Measurements from ENCODE around the gene GPHN. TPM values are rescaled to one million over a fixed set of nuclear protein-coding genes. Genes with fewer than 3 reads are reported as not detected.

GPHN gene
- total and polyA plus RNA-seq, 10 of the 15 experiments (the other 5 are each of a cell fraction or from before 2014, with no cell fraction given), result 22.3 to 48.8 (median 33.1) TPM

GRCh38 chr14:66650491-66650911 is 142.6 kb downstream of the GPHN start (continued):
- TF ChIP-seq CEBPB (IDR thresholded peaks at IDR 0.05; ENCODE audit: borderline replicate concordance in 1 of 2, low read depth in 2 of 2, low read length in 2 of 2) (0 out of 4 replicates have a peak, but pooled peaks of 1 of the 2 experiments have one; percentile 31), MYC (IDR thresholded peaks at IDR 0.05; ENCODE audit: insufficient read depth, insufficient read length, insufficient replicate concordance, low read length, severe bottlenecking) (no peak), DPF2 (IDR thresholded peaks at IDR 0.05) (peak; percentile 35; the same call in 1 of the 2 replicates), TARDBP (IDR thresholded peaks at IDR 0.05; ENCODE audit: borderline replicate concordance) (no peak), NBN (IDR thresholded peaks at IDR 0.05) (peak; percentile 31; the same call in 1 of the 2 replicates), MYB (IDR thresholded peaks at IDR 0.05; ENCODE audit: borderline replicate concordance, low read depth, low read length) (no peak), ZBED1 (IDR thresholded peaks at IDR 0.05; ENCODE audit: borderline replicate concordance) (no peak; the same call in 1 of the 2 replicates), HDGF (IDR thresholded peaks at IDR 0.05) (no peak), NRF1 (conservative IDR thresholded peaks at IDR 0.05; ENCODE audit: low read depth, low read length) (no peak), MTA3 (IDR thresholded peaks at IDR 0.05; ENCODE audit: borderline replicate concordance, low read length) (no peak), ZBTB33 (IDR thresholded peaks at IDR 0.05) (no peak), CBFB (IDR thresholded peaks at IDR 0.05; ENCODE audit: low read depth) (peak; percentile 26; the same call in 1 of the 2 replicates), YBX1 (IDR thresholded peaks at IDR 0.05) (no peak), NR2C1 (IDR thresholded peaks at IDR 0.05) (0 out of 2 replicates have a peak, but pooled peaks have one; percentile 13), IRF4 (IDR thresholded peaks at IDR 0.05; ENCODE audit: low read depth, low read length) (peak; percentile 80), BHLHE40 (IDR thresholded peaks at IDR 0.05; ENCODE audit: borderline replicate concordance in 1 of 2, low read depth in 2 of 2, low read length in 1 of 2) (peak in 1 of 2 experiments; percentile 45; a peak in 1 of 4 replicates), TCF7 (IDR thresholded peaks at IDR 0.05; ENCODE audit: borderline replicate concordance) (peak; percentile 34; the same call in 1 of the 2 replicates), ZSCAN29 (IDR thresholded peaks at IDR 0.05) (no peak), BMI1 (IDR thresholded peaks at IDR 0.05; ENCODE audit: borderline replicate concordance) (no peak), TCF12 (IDR thresholded peaks at IDR 0.05; ENCODE audit: low read depth, low read length) (peak; percentile 93), YY1 (IDR thresholded peaks at IDR 0.05; ENCODE audit: low read depth, low read length) (0 out of 2 replicates have a peak, but pooled peaks have one; percentile 43), POLR2AphosphoS2 (IDR thresholded peaks at IDR 0.05; ENCODE audit: low read depth, low read length) (no peak)
- TF ChIP-seq, protein P1, sequence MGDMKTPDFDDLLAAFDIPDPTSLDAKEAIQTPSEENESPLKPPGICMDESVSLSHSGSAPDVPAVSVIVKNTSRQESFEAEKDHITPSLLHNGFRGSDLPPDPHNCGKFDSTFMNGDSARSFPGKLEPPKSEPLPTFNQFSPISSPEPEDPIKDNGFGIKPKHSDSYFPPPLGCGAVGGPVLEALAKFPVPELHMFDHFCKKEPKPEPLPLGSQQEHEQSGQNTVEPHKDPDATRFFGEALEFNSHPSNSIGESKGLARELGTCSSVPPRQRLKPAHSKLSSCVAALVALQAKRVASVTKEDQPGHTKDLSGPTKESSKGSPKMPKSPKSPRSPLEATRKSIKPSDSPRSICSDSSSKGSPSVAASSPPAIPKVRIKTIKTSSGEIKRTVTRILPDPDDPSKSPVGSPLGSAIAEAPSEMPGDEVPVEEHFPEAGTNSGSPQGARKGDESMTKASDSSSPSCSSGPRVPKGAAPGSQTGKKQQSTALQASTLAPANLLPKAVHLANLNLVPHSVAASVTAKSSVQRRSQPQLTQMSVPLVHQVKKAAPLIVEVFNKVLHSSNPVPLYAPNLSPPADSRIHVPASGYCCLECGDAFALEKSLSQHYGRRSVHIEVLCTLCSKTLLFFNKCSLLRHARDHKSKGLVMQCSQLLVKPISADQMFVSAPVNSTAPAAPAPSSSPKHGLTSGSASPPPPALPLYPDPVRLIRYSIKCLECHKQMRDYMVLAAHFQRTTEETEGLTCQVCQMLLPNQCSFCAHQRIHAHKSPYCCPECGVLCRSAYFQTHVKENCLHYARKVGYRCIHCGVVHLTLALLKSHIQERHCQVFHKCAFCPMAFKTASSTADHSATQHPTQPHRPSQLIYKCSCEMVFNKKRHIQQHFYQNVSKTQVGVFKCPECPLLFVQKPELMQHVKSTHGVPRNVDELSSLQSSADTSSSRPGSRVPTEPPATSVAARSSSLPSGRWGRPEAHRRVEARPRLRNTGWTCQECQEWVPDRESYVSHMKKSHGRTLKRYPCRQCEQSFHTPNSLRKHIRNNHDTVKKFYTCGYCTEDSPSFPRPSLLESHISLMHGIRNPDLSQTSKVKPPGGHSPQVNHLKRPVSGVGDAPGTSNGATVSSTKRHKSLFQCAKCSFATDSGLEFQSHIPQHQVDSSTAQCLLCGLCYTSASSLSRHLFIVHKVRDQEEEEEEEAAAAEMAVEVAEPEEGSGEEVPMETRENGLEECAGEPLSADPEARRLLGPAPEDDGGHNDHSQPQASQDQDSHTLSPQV (IDR thresholded peaks at IDR 0.05), result no peak
- TF ChIP-seq, protein P2, sequence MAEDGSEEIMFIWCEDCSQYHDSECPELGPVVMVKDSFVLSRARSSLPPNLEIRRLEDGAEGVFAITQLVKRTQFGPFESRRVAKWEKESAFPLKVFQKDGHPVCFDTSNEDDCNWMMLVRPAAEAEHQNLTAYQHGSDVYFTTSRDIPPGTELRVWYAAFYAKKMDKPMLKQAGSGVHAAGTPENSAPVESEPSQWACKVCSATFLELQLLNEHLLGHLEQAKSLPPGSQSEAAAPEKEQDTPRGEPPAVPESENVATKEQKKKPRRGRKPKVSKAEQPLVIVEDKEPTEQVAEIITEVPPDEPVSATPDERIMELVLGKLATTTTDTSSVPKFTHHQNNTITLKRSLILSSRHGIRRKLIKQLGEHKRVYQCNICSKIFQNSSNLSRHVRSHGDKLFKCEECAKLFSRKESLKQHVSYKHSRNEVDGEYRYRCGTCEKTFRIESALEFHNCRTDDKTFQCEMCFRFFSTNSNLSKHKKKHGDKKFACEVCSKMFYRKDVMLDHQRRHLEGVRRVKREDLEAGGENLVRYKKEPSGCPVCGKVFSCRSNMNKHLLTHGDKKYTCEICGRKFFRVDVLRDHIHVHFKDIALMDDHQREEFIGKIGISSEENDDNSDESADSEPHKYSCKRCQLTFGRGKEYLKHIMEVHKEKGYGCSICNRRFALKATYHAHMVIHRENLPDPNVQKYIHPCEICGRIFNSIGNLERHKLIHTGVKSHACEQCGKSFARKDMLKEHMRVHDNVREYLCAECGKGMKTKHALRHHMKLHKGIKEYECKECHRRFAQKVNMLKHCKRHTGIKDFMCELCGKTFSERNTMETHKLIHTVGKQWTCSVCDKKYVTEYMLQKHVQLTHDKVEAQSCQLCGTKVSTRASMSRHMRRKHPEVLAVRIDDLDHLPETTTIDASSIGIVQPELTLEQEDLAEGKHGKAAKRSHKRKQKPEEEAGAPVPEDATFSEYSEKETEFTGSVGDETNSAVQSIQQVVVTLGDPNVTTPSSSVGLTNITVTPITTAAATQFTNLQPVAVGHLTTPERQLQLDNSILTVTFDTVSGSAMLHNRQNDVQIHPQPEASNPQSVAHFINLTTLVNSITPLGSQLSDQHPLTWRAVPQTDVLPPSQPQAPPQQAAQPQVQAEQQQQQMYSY (CRISPR knock-in tag; IDR thresholded peaks at IDR 0.05), result no peak
